ENCODE measurements around the gene CPA5. TPM values are rescaled to one million over a fixed set of nuclear protein-coding genes. Genes with fewer than 3 reads are reported as not detected.

Gene CPA5
- total RNA-seq, 2 experiments from 2014 or later, result 3.4 to 4.0 TPM

GRCh38 chr7:130342701-130343380 is 1.8 kb upstream of the CPA5 start:
- DNase-seq (no peak), ATAC-seq (no peak)
- Mint-ChIP-seq H3K36me3 (no peaks in the 10 kb centered on the region), H3K27me3 (peaks cover 9% of the 10 kb centered on the region), H3K9me3 (ENCODE audit: low read depth) (no peaks in the 10 kb centered on the region), H3K27ac (no peak overlapping the region), H3K4me1 (no peaks in the 10 kb centered on the region), H3K4me3 (no peak overlapping the region)
- CTCF ChIA-PET, result no interaction called here

- no peaks in the 10 kb centered on the region for H3K9me3 Mint-ChIP-seq (ENCODE audit: low read depth)
- no peaks in the 10 kb centered on the region for H3K36me3 Mint-ChIP-seq
- CTCF ChIA-PET, result no interaction called here
- ATAC-seq (no peak), DNase-seq (no peak)
- peaks cover 3% of the 10 kb centered on the region for H3K4me1 Mint-ChIP-seq
- peaks cover 9% of the 10 kb centered on the region for H3K27me3 Mint-ChIP-seq
- H3K4me3 Mint-ChIP-seq, result no peak overlapping the region
- H3K27ac Mint-ChIP-seq, result no peak overlapping the region
These were observed 520 bp downstream of the CPA5 start for GRCh38 chr7:130345136-130345535.

GRCh38 chr7:130345725-130346124 is 1.1 kb downstream of the CPA5 start:
- Mint-ChIP-seq H3K4me3 (no peak overlapping the region), H3K9me3 (ENCODE audit: low read depth) (no peaks in the 10 kb centered on the region), H3K36me3 (no peaks in the 10 kb centered on the region), H3K27me3 (peaks cover 12% of the 10 kb centered on the region), H3K27ac (no peak overlapping the region), H3K4me1 (peaks cover 7% of the 10 kb centered on the region)
- DNase-seq, result no peak
- ATAC-seq, result no peak
- CTCF ChIA-PET, result no interaction called here

GRCh38 chr7:130346177-130346905 is 1.7 kb downstream of the CPA5 start:
- Mint-ChIP-seq H3K27me3 (peaks cover 17% of the 10 kb centered on the region), H3K9me3 (ENCODE audit: low read depth) (no peaks in the 10 kb centered on the region), H3K4me3 (no peak overlapping the region), H3K27ac (no peak overlapping the region), H3K4me1 (peaks cover 13% of the 10 kb centered on the region), H3K36me3 (no peaks in the 10 kb centered on the region)
- DNase-seq (no peak), ATAC-seq (no peak)
- CTCF ChIA-PET, result no interaction called here

- Mint-ChIP-seq H3K27ac (no peak overlapping the region), H3K9me3 (ENCODE audit: low read depth) (no peaks in the 10 kb centered on the region), H3K27me3 (peaks cover 19% of the 10 kb centered on the region), H3K4me3 (no peak overlapping the region), H3K36me3 (no peaks in the 10 kb centered on the region), H3K4me1 (peaks cover 16% of the 10 kb centered on the region)
- CTCF ChIA-PET, result no interaction called here
- ATAC-seq (no peak), DNase-seq (no peak)
These were observed 2.3 kb downstream of the CPA5 start for GRCh38 chr7:130346941-130347340.

- DNase-seq, result no peak
- Mint-ChIP-seq H3K4me1 (peaks cover 16% of the 10 kb centered on the region), H3K4me3 (no peak overlapping the region), H3K9me3 (ENCODE audit: low read depth) (no peaks in the 10 kb centered on the region), H3K36me3 (no peaks in the 10 kb centered on the region), H3K27ac (no peak overlapping the region), H3K27me3 (peaks cover 10% of the 10 kb centered on the region)
- ATAC-seq, result no peak
- CTCF ChIA-PET, result no interaction called here
These were observed 5.5 kb downstream of the CPA5 start for GRCh38 chr7:130349911-130350782.

GRCh38 chr7:130350945-130351790 is 6.6 kb downstream of the CPA5 start:
- no peak overlapping the region for H3K27ac Mint-ChIP-seq
- CTCF ChIA-PET, result no interaction called here

GRCh38 chr7:130351791-130352090 is 7.1 kb downstream of the CPA5 start:
- Mint-ChIP-seq H3K4me1 (peaks cover 16% of the 10 kb centered on the region), H3K27ac (no peak overlapping the region), H3K4me3 (no peak overlapping the region), H3K36me3 (no peaks in the 10 kb centered on the region), H3K9me3 (ENCODE audit: low read depth) (no peaks in the 10 kb centered on the region), H3K27me3 (peaks cover 10% of the 10 kb centered on the region)
- ATAC-seq, result no peak
- CTCF ChIA-PET, result no interaction called here
- no peak for DNase-seq

More at GRCh38 chr7:130350945-130351790, 6.6 kb downstream of the CPA5 start:
- H3K4me1 Mint-ChIP-seq, result peaks cover 16% of the 10 kb centered on the region
- no peaks in the 10 kb centered on the region for H3K9me3 Mint-ChIP-seq (ENCODE audit: low read depth)
- peaks cover 10% of the 10 kb centered on the region for H3K27me3 Mint-ChIP-seq
- ATAC-seq, result no peak
- no peaks in the 10 kb centered on the region for H3K36me3 Mint-ChIP-seq
- DNase-seq, result no peak
- H3K4me3 Mint-ChIP-seq, result no peak overlapping the region

- no peak overlapping the region for H3K4me3 Mint-ChIP-seq
- no peak overlapping the region for H3K27ac Mint-ChIP-seq
- peaks cover 16% of the 10 kb centered on the region for H3K4me1 Mint-ChIP-seq
- H3K27me3 Mint-ChIP-seq, result peaks cover 10% of the 10 kb centered on the region
- no peak for ATAC-seq
- H3K36me3 Mint-ChIP-seq, result no peaks in the 10 kb centered on the region
- DNase-seq, result no peak
- CTCF ChIA-PET, result no interaction called here
- no peaks in the 10 kb centered on the region for H3K9me3 Mint-ChIP-seq (ENCODE audit: low read depth)
These were observed 7.8 kb downstream of the CPA5 start for GRCh38 chr7:130352194-130353074.

GRCh38 chr7:130353196-130353595 is 8.6 kb downstream of the CPA5 start:
- H3K4me3 Mint-ChIP-seq, result no peak overlapping the region

GRCh38 chr7:130356121-130356875 is 11.7 kb downstream of the CPA5 start:
- Mint-ChIP-seq H3K27me3 (peaks cover 2% of the 10 kb centered on the region), H3K36me3 (no peaks in the 10 kb centered on the region)

More at GRCh38 chr7:130353196-130353595, 8.6 kb downstream of the CPA5 start:
- CTCF ChIA-PET, result no interaction called here
- H3K9me3 Mint-ChIP-seq (ENCODE audit: low read depth), result no peaks in the 10 kb centered on the region
- no peaks in the 10 kb centered on the region for H3K36me3 Mint-ChIP-seq
- no peak overlapping the region for H3K27ac Mint-ChIP-seq
- no peak for ATAC-seq
- H3K4me1 Mint-ChIP-seq, result peaks cover 16% of the 10 kb centered on the region
- peaks cover 10% of the 10 kb centered on the region for H3K27me3 Mint-ChIP-seq
- no peak for DNase-seq

More at GRCh38 chr7:130356121-130356875, 11.7 kb downstream of the CPA5 start:
- ATAC-seq (no peak), DNase-seq (no peak)
- Mint-ChIP-seq H3K4me3 (no peak overlapping the region), H3K9me3 (ENCODE audit: low read depth) (peaks cover 6% of the 10 kb centered on the region), H3K27ac (no peak overlapping the region), H3K4me1 (peaks cover 3% of the 10 kb centered on the region)
- CTCF ChIA-PET, result no interaction called here

Measured in activated CD8-positive, alpha-beta memory T cell treated with anti-CD3 and anti-CD28 coated beads, Interleukin-2, amount 10 ng/mL, durations not matched to agents 7 days and 5 days (primary cell).